ENCODE results near the gene POC1A.

DNA sequence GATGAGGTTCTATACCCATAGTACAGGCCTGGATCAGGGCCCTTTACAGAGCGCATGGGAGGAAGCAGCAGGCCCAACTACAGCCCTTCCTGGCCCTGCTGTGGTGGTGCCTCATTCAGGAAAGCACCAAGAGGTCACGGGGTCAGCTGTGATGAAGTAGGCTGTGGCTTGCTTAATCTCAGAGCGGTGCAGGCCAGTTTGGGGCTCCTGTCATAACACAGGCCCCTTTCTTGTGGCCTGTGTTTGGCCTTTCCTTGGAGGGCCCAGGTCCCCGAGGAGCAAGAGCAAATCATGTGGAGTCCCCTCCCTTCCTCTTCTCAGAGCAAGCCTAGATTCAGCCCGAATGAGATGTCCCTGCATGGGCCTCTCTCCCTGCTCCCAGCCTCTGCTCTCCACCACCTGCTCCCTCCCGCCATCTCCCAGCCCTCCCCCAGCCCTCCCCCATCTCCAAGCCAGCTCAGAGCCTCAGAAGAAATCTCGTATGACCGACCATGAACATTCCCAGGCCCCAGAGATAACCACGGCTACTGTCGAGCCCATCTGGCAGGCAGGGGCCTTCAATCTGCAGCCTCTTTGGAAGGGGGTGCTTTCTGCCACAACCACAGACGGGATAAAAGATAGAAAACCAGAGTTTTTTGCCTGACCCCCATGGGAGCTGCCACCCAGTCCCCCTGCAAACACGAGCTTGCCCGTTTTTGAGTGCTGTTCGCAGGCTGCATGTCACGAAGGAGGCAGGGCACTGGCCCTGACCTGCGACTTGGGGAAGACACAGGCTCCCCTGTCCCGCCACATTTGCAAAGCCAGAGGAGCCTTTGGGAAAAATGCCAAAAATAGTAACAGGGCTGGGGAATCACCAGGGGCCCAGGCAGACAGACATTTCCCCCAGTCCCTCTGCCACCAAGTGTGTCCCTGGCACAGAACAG lies 65.5 kb downstream of the POC1A start:
- TF ChIP-seq CTCF (conservative IDR thresholded peaks at IDR 0.05; ENCODE audit: low read depth, low read length) = no peak
- no peak for TF ChIP-seq EZH2 (IDR thresholded peaks at IDR 0.05; ENCODE audit: borderline replicate concordance, low read depth, low read length, poor library complexity, severe bottlenecking)

Measured in A673 (cell line).